Keratinocyte (primary cell): Measurements from ENCODE around the gene PARN. TPM values are rescaled to one million over a fixed set of nuclear protein-coding genes. Genes with fewer than 3 reads are reported as not detected.

Source experiments
- DNase-seq: peaks from one replicate; pipeline ENCODE4 v3.0.0-alpha.2; 2011; ENCODE audit warnings: low read depth, missing footprints, low spot score
- FAIRE-seq: peaks from 2 replicates; lab custom pipeline; 2011; peaks lifted over from hg19 to GRCh38; lab: Jason Lieb, UNC
- H2AFZ ChIP-seq: 2 replicates; pipeline ENCODE4 v1.6.0; 2012; ENCODE audit warnings: low read length, control low read depth, inconsistent platforms; ENCODE audit not compliant: control insufficient read depth
- H3K27ac ChIP-seq: 2 replicates; pipeline ENCODE4 v1.5.1; 2011; ENCODE audit warnings: low read length; ENCODE audit not compliant: control insufficient read depth, insufficient read depth
- H3K27me3 ChIP-seq: 3 replicates; pipeline ENCODE4 v1.6.0; 2011; ENCODE audit warnings: low read length; ENCODE audit not compliant: control insufficient read depth, insufficient read depth; ENCODE audit errors: extremely low read depth
- H3K36me3 ChIP-seq, 2 experiments: 2 replicates in 1 of 2; 3 replicates in 1 of 2; pipeline ENCODE4 v1.5.1; 2011; ENCODE audit warnings: low read length in 2 of 2, mild to moderate bottlenecking in 1 of 2; ENCODE audit not compliant: control insufficient read depth in 2 of 2, insufficient read depth in 2 of 2; ENCODE audit errors: extremely low read depth in 1 of 2
- H3K4me1 ChIP-seq: 3 replicates; pipeline ENCODE4 v1.5.1; 2011; ENCODE audit warnings: low read length; ENCODE audit not compliant: control insufficient read depth, insufficient read depth; ENCODE audit errors: extremely low read depth
- H3K4me2 ChIP-seq: 3 replicates; pipeline ENCODE4 v1.6.0; 2011; ENCODE audit warnings: low read depth, low read length; ENCODE audit not compliant: control insufficient read depth, insufficient read depth; ENCODE audit errors: extremely low read depth
- H3K4me3 ChIP-seq, 3 experiments: fragments of 200-600 bp in 1 of 3; sonication (generic) in 1 of 3; 2 replicates in 2 of 3; 3 replicates in 1 of 3; pipeline ENCODE4 v1.5.1; 2011 to 2016; ENCODE audit warnings: low read length in 3 of 3, mild to moderate bottlenecking in 3 of 3, control low read depth in 2 of 3, inconsistent platforms in 1 of 3, low read depth in 1 of 3, mixed read lengths in 1 of 3, mixed run types in 1 of 3, moderate library complexity in 1 of 3; ENCODE audit not compliant: control insufficient read depth in 2 of 3, insufficient read depth in 2 of 3; ENCODE audit errors: extremely low read depth in 1 of 3
- H3K79me2 ChIP-seq: 2 replicates; pipeline ENCODE4 v1.6.0; 2012; ENCODE audit warnings: low read length; ENCODE audit not compliant: control insufficient read depth, insufficient read depth
- H3K9ac ChIP-seq: 3 replicates; pipeline ENCODE4 v1.6.0; 2011; ENCODE audit warnings: low read length; ENCODE audit not compliant: control insufficient read depth, insufficient read depth; ENCODE audit errors: extremely low read depth
- H3K9me1 ChIP-seq: 3 replicates; pipeline ENCODE4 v1.6.0; 2011; ENCODE audit warnings: low read length; ENCODE audit not compliant: control insufficient read depth, insufficient read depth; ENCODE audit errors: extremely low read depth
- H3K9me3 ChIP-seq: 2 replicates; pipeline ENCODE4 v1.5.1; 2012; ENCODE audit warnings: low read depth, low read length; ENCODE audit not compliant: control insufficient read depth
- H4K20me1 ChIP-seq: 3 replicates; pipeline ENCODE4 v1.6.0; 2011; ENCODE audit warnings: low read length; ENCODE audit not compliant: control insufficient read depth, insufficient read depth; ENCODE audit errors: extremely low read depth
- CTCF ChIP-seq, 3 experiments: IDR thresholded peaks in 1 of 3; conservative IDR thresholded peaks in 1 of 3; optimal IDR thresholded peaks in 1 of 3; 2 replicates in 2 of 3; 3 replicates in 1 of 3; pipeline versions ENCODE3 to v1.5.1; 2011; ENCODE audit warnings: low read length in 3 of 3, mild to moderate bottlenecking in 3 of 3, moderate library complexity in 2 of 3, control low read depth in 1 of 3, inconsistent platforms in 1 of 3; ENCODE audit not compliant: insufficient read depth in 2 of 3; ENCODE audit errors: extremely low read depth in 1 of 3
- EZH2 ChIP-seq: IDR thresholded peaks from one replicate; pipeline ENCODE4 v1.6.1; 2012; ENCODE audit warnings: inconsistent platforms, mild to moderate bottlenecking, low read length, moderate library complexity
- dilution Hi-C: fragments of 300-500 bp; cut with MboI; formaldehyde crosslinking; loops from one replicate; pipeline ENCODE4 v1.7.0; 2020; ENCODE audit warnings: low sequenced_read_pairs; ENCODE audit not compliant: extremely low pct_ligation_motif_present
- polyA plus RNA-seq, 5 experiments: library from polyadenylated mRNA; depleted of rRNA in 3 of 5; stranded (reverse) in 3 of 5; stranded (forward) in 1 of 5; unstranded in 1 of 5; fragments of >200 nt; gene quantifications; 1 replicate in 1 of 5; 2 replicates in 3 of 5; 3 replicates in 1 of 5; pipeline versions ENCODE4 v1.2.1 to v1.2.3, GENCODE V29; 2011 to 2012; ENCODE audit warnings: missing spikeins in 2 of 5, low read depth in 1 of 5, low replicate concordance in 1 of 5

Gene PARN
- polyA plus RNA-seq, 1 donor (not counting 4 experiments of a cell fraction or from before 2014, with no cell fraction given): 40.8 TPM

GRCh38 chr16:14564861-14565687 lies 65.0 kb downstream of the PARN start:
- Histone ChIP-seq H3K4me2 (peak overlapping the region; percentile 16), H3K4me1 (peaks cover 36% of the 10 kb centered on the region), H3K9ac (no peak overlapping the region), H3K36me3 (no peaks in the 10 kb centered on the region), H3K9me1 (peaks cover 4% of the 10 kb centered on the region), H4K20me1 (no peaks in the 10 kb centered on the region), H2AFZ (no peak overlapping the region), H3K79me2 (no peaks in the 10 kb centered on the region), H3K27ac (peak overlapping the region; percentile 22), H3K4me3 (no peak overlapping the region), H3K9me3 (no peaks in the 10 kb centered on the region), H3K27me3 (no peaks in the 10 kb centered on the region)
- dilution Hi-C loops: no loop called here
- DNase-seq (no peak), FAIRE-seq (no peak)
- TF ChIP-seq EZH2 (no peak), CTCF (optimal IDR thresholded peaks at IDR 0.05 in 1 of 3, IDR thresholded peaks at IDR 0.05 in 1 of 3, conservative IDR thresholded peaks at IDR 0.05 in 1 of 3; ENCODE audit: extremely low read depth in 1 of 3, insufficient read depth in 2 of 3, low read length in 3 of 3) (no peak)

- Histone ChIP-seq H3K9me1 (peaks cover 4% of the 10 kb centered on the region), H3K4me3 (no peak overlapping the region), H3K9me3 (no peaks in the 10 kb centered on the region), H3K4me2 (peak overlapping the region; percentile 16), H2AFZ (no peak overlapping the region), H3K27me3 (no peaks in the 10 kb centered on the region), H3K27ac (peak overlapping the region; percentile 32), H4K20me1 (no peaks in the 10 kb centered on the region), H3K36me3 (no peaks in the 10 kb centered on the region), H3K79me2 (no peaks in the 10 kb centered on the region), H3K9ac (peak overlapping the region; percentile 7), H3K4me1 (peaks cover 36% of the 10 kb centered on the region)
- dilution Hi-C loops: no loop called here
- TF ChIP-seq CTCF (optimal IDR thresholded peaks at IDR 0.05 in 1 of 3, IDR thresholded peaks at IDR 0.05 in 1 of 3, conservative IDR thresholded peaks at IDR 0.05 in 1 of 3; ENCODE audit: extremely low read depth in 1 of 3, insufficient read depth in 2 of 3, low read length in 3 of 3) (no peak), EZH2 (no peak)
- FAIRE-seq (peak; percentile 58), DNase-seq (no peak)
Observed at GRCh38 chr16:14564323-14564722, 65.7 kb downstream of the PARN start.
